Mononuclear cell (primary cell): ENCODE data around the gene GPR142. TPM values are rescaled to one million over a fixed set of nuclear protein-coding genes. Genes with fewer than 3 reads are reported as not detected.

Experiments
- H3K27me3 ChIP-seq: 2 replicates; pipeline ENCODE4 v1.6.0; 2011; ENCODE audit warnings: low read length, control low read depth; ENCODE audit not compliant: insufficient read depth
- H3K4me1 ChIP-seq: 2 replicates; pipeline ENCODE4 v1.5.1; 2011; ENCODE audit warnings: mild to moderate bottlenecking, low read length, control low read depth; ENCODE audit not compliant: insufficient read depth
- H3K4me3 ChIP-seq: 2 replicates; pipeline ENCODE4 v1.5.1; 2011; ENCODE audit warnings: mild to moderate bottlenecking, low read length, moderate library complexity
- H3K9me3 ChIP-seq: 2 replicates; pipeline ENCODE4 v1.5.1; 2011; ENCODE audit warnings: low read depth, mild to moderate bottlenecking, control low read depth, low read length
- total RNA-seq: library from RNA; depleted of rRNA; stranded (reverse); fragments of >200 nt; gene quantifications from one replicate; pipeline ENCODE4 v1.2.3, GENCODE V29; 2012

Gene GPR142
- total RNA-seq, 1 donor = not detected

GRCh38 chr17:74355065-74355464, 12.2 kb upstream of the GPR142 start:
- H3K9me3 ChIP-seq = no peaks in the 10 kb centered on the region

GRCh38 chr17:74356646-74357465, 10.4 kb upstream of the GPR142 start:
- no peaks in the 10 kb centered on the region for H3K9me3 ChIP-seq
- H3K4me1 ChIP-seq = no peaks in the 10 kb centered on the region
- H3K27me3 ChIP-seq = peaks cover 57% of the 10 kb centered on the region
- no peak overlapping the region for H3K4me3 ChIP-seq

More at GRCh38 chr17:74355065-74355464, 12.2 kb upstream of the GPR142 start:
- Histone ChIP-seq H3K27me3 (peaks cover 63% of the 10 kb centered on the region), H3K4me1 (no peaks in the 10 kb centered on the region), H3K4me3 (no peak overlapping the region)

- Histone ChIP-seq H3K9me3 (no peaks in the 10 kb centered on the region), H3K4me3 (no peak overlapping the region), H3K27me3 (peaks cover 51% of the 10 kb centered on the region), H3K4me1 (no peaks in the 10 kb centered on the region)
Observed at GRCh38 chr17:74357466-74357809, 9.9 kb upstream of the GPR142 start.

GRCh38 chr17:74358697-74359096, 8.6 kb upstream of the GPR142 start:
- Histone ChIP-seq H3K9me3 (no peaks in the 10 kb centered on the region), H3K4me3 (no peak overlapping the region), H3K4me1 (no peaks in the 10 kb centered on the region), H3K27me3 (peaks cover 47% of the 10 kb centered on the region)

GRCh38 chr17:74359916-74360315, 7.4 kb upstream of the GPR142 start:
- no peak overlapping the region for H3K4me3 ChIP-seq
- H3K4me1 ChIP-seq = no peaks in the 10 kb centered on the region
- no peaks in the 10 kb centered on the region for H3K9me3 ChIP-seq
- peaks cover 43% of the 10 kb centered on the region for H3K27me3 ChIP-seq

- H3K4me3 ChIP-seq = no peak overlapping the region
- no peaks in the 10 kb centered on the region for H3K4me1 ChIP-seq
- no peaks in the 10 kb centered on the region for H3K9me3 ChIP-seq
- H3K27me3 ChIP-seq = peaks cover 34% of the 10 kb centered on the region
Observed at GRCh38 chr17:74360899-74361229, 6.4 kb upstream of the GPR142 start.

GRCh38 chr17:74361230-74362068, 5.9 kb upstream of the GPR142 start, which contains the start of gene BTBD17:
Gene BTBD17 (minus strand): TSS chr17:74361868. CDS start chr17:74361819, 49 bp downstream.
- Histone ChIP-seq H3K27me3 (peaks cover 28% of the 10 kb centered on the region), H3K4me3 (no peak within 1 kb of the TSS), H3K9me3 (no peaks in the 10 kb centered on the region), H3K4me1 (no peaks in the 10 kb centered on the region)

- H3K4me1 ChIP-seq = no peaks in the 10 kb centered on the region
- no peaks in the 10 kb centered on the region for H3K9me3 ChIP-seq
- H3K4me3 ChIP-seq = no peak overlapping the region
- H3K27me3 ChIP-seq = peaks cover 23% of the 10 kb centered on the region
Observed at GRCh38 chr17:74362069-74362405, 5.3 kb upstream of the GPR142 start.

GRCh38 chr17:74362810-74363498, 4.4 kb upstream of the GPR142 start:
- Histone ChIP-seq H3K9me3 (no peaks in the 10 kb centered on the region), H3K27me3 (peaks cover 14% of the 10 kb centered on the region), H3K4me1 (no peaks in the 10 kb centered on the region), H3K4me3 (no peak overlapping the region)

- H3K9me3 ChIP-seq = no peaks in the 10 kb centered on the region
- no peak overlapping the region for H3K4me3 ChIP-seq
Observed at GRCh38 chr17:74368341-74369081, 1.2 kb downstream of the GPR142 start.

GRCh38 chr17:74369221-74369620, 1.9 kb downstream of the GPR142 start:
- Histone ChIP-seq H3K27me3 (no peaks in the 10 kb centered on the region), H3K4me1 (peaks cover 17% of the 10 kb centered on the region), H3K4me3 (no peak overlapping the region), H3K9me3 (no peaks in the 10 kb centered on the region)

More at GRCh38 chr17:74368341-74369081, 1.2 kb downstream of the GPR142 start:
- no peaks in the 10 kb centered on the region for H3K27me3 ChIP-seq
- H3K4me1 ChIP-seq = peaks cover 17% of the 10 kb centered on the region

GRCh38 chr17:74369665-74370490, 2.6 kb downstream of the GPR142 start:
- no peaks in the 10 kb centered on the region for H3K27me3 ChIP-seq
- H3K4me1 ChIP-seq = peaks cover 17% of the 10 kb centered on the region
- no peak overlapping the region for H3K4me3 ChIP-seq
- H3K9me3 ChIP-seq = no peaks in the 10 kb centered on the region

GRCh38 chr17:74371653-74372147, 4.4 kb downstream of the GPR142 start:
- Histone ChIP-seq H3K4me1 (peaks cover 17% of the 10 kb centered on the region), H3K9me3 (no peaks in the 10 kb centered on the region)

GRCh38 chr17:74372426-74372825, 5.1 kb downstream of the GPR142 start:
- no peaks in the 10 kb centered on the region for H3K9me3 ChIP-seq
- H3K27me3 ChIP-seq = no peaks in the 10 kb centered on the region
- no peak overlapping the region for H3K4me3 ChIP-seq
- H3K4me1 ChIP-seq = peaks cover 17% of the 10 kb centered on the region

More at GRCh38 chr17:74371653-74372147, 4.4 kb downstream of the GPR142 start:
- Histone ChIP-seq H3K27me3 (no peaks in the 10 kb centered on the region), H3K4me3 (no peak overlapping the region)
